ENCODE data around the gene ACOX2. TPM values are rescaled to one million over a fixed set of nuclear protein-coding genes. Genes with fewer than 3 reads are reported as not detected.

ACOX2 gene
- total and polyA plus RNA-seq, 2 donors (not counting 3 experiments of a cell fraction or from before 2014, with no cell fraction given), result 1.5 to 10.5 TPM

DNA sequence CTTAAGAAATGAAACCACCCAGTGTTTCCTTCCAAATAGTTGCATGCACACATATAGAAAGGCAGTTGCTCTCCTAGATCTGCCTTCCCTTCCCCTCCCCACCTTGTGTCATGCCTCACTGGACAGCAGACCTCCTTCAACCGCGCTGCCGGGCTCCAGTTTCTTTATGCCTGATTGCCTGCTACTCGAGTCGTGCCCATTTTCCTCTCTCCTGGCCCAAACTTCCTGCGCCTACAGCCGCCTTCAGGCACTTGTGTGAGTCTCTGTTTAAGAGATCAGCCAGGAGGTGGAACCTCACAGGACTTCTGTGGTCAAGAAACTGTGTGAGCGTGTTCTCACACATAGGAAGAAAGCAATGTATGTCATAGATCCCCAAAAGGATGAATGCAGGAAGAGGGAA is 49.0 kb upstream of the ACOX2 start:
- BruUV-seq (replicated peaks), result no TSS peak

DNA sequence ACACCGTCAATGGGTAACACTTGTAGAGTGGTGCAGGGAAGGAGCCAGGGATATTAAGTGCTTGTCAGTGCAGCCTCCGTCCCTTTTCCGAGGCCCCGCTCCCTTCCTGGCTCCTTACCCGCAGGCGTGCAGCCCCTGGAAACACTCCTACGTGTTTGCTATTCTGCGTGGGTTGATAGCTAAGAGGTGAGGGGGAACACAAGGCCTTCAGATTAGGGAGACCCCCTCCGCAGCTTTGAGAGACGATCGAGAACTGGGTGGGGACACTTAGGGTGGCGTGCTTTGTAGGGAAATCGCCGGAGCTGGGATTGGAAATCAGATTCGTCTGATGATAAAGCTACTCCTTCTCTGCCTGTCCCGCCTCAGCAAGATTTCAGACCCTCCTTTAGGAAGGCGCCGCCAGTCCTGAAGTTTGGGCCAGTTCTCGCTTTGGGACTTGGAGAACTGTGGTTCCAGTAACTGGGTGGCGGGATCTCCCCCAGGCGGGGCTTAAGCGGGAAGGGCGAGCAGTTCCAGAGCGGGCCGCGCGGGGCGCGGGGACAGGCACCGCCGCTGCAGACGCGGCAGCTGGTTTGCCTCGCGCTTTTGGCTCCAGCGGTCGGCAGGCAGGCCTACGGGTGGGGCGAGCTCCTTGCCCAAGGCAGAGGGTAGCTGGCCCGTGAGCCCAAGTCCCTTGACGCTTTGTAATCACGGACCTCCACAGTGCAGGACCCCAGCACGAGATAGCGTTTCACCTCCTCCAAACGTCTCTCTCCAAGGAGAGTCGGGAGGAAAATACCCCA is 48.2 kb upstream of the ACOX2 start:
- TF ChIP-seq GATA2 (IDR thresholded peaks at IDR 0.05; ENCODE audit: insufficient read depth, insufficient read length, low read depth, low read length) (peak; percentile 21), POLR2AphosphoS5 (IDR thresholded peaks at IDR 0.05; ENCODE audit: insufficient read depth, low read depth, low read length) (no peak), POLR2A (IDR thresholded peaks at IDR 0.05; ENCODE audit: low read depth, low read length) (no peak), EZH2 (IDR thresholded peaks at IDR 0.05; ENCODE audit: borderline replicate concordance, low read depth, low read length, severe bottlenecking) (peak; percentile 60), JUN (IDR thresholded peaks at IDR 0.05; ENCODE audit: borderline replicate concordance, insufficient read depth, insufficient read length, low read depth) (no peak), FOS (IDR thresholded peaks at IDR 0.05; ENCODE audit: borderline replicate concordance, insufficient read depth, low read length) (no peak), CTCF (IDR thresholded peaks at IDR 0.05; ENCODE audit: extremely low read depth in 1 of 2, insufficient read depth in 1 of 2, low read depth in 1 of 2, low read length in 2 of 2) (peak; percentile 74 to 87), MAX (IDR thresholded peaks at IDR 0.05; ENCODE audit: insufficient read depth, insufficient read length) (no peak)
- H3K4me3 ChIP-seq (replicated peaks in 1 of 3; ENCODE audit: insufficient read depth in 1 of 3, low read depth in 1 of 3, low read length in 3 of 3), result peak overlapping the region; percentile 40 to 65 (median 51)
- no peaks in the 10 kb centered on the region for H3K9me3 ChIP-seq (replicated peaks; ENCODE audit: control insufficient read depth, insufficient read depth, low read length)
- peaks cover 20 to 26% of the 10 kb centered on the region in 2 experiments for H3K27me3 ChIP-seq (ENCODE audit: control insufficient read depth in 2 of 2, insufficient read depth in 2 of 2, low read length in 2 of 2)
- intact Hi-C loops (cut with micrococcal nuclease), result loop anchor here (1.0 kb wide), 1 partner anchor 8 kb away; the partner anchor contains the start of gene FAM107A
- peak overlapping the region; percentile 88 for H2AFZ ChIP-seq (ENCODE audit: low read depth, low read length)
- H3K4me1 ChIP-seq (ENCODE audit: control insufficient read depth, extremely low read depth, insufficient read depth, low read length), result peaks cover 5% of the 10 kb centered on the region
- H3K9ac ChIP-seq (replicated peaks; ENCODE audit: extremely low read depth, insufficient read depth, low read length), result peak overlapping the region; percentile 54
- DNase-seq (ENCODE audit: low read depth, low spot score), result peak; percentile 67
- H3K36me3 ChIP-seq (ENCODE audit: control insufficient read depth in 2 of 2, extremely low read depth in 1 of 2, insufficient read depth in 2 of 2, low read length in 2 of 2), result no peaks in the 10 kb centered on the region
- H3K79me2 ChIP-seq (ENCODE audit: control insufficient read depth, insufficient read depth, low read length), result no peaks in the 10 kb centered on the region
- no peak overlapping the region for H3K27ac ChIP-seq (ENCODE audit: insufficient read depth, low read depth, low read length)
- dilution Hi-C loops (cut with MboI; ENCODE audit: extremely low pct_ligation_motif_present, low sequenced_read_pairs), result no loop called here
- ChIA-PET CTCF (interaction anchor here (0.7 to 2.8 kb wide), 14 partner anchors 9 to 55 kb away, joined by 3 to 28 read pairs (median 6); no protein-coding TSS in a partner anchor), POLR2A (no interaction called here)
- BruUV-seq (replicated peaks), result no TSS peak
- no peaks in the 10 kb centered on the region for H3K9me1 ChIP-seq (replicated peaks; ENCODE audit: control insufficient read depth, extremely low read depth, insufficient read depth, low read length)
- no peaks in the 10 kb centered on the region for H4K20me1 ChIP-seq (replicated peaks; ENCODE audit: control insufficient read depth, extremely low read depth, insufficient read depth, low read length)
- FAIRE-seq, result peak; percentile 80
- peak overlapping the region; percentile 89 for H3K4me2 ChIP-seq (ENCODE audit: insufficient read depth, low read length)

More for the DNA sequence above, 49.0 kb upstream of the ACOX2 start:
- peaks cover 21 to 26% of the 10 kb centered on the region in 2 experiments for H3K27me3 ChIP-seq (ENCODE audit: control insufficient read depth in 2 of 2, insufficient read depth in 2 of 2, low read length in 2 of 2)
- dilution Hi-C loops (cut with MboI; ENCODE audit: extremely low pct_ligation_motif_present, low sequenced_read_pairs), result no loop called here
- intact Hi-C loops (cut with micrococcal nuclease), result loop anchor here (1.0 kb wide), 1 partner anchor 9 kb away; the partner anchor contains the start of gene FAM107A
- peaks cover 5% of the 10 kb centered on the region for H3K4me1 ChIP-seq (ENCODE audit: control insufficient read depth, extremely low read depth, insufficient read depth, low read length)
- no peaks in the 10 kb centered on the region for H3K9me3 ChIP-seq (replicated peaks; ENCODE audit: control insufficient read depth, insufficient read depth, low read length)
- FAIRE-seq (no peak), DNase-seq (ENCODE audit: low read depth, low spot score) (no peak)
- no peaks in the 10 kb centered on the region for H3K36me3 ChIP-seq (ENCODE audit: control insufficient read depth in 2 of 2, extremely low read depth in 1 of 2, insufficient read depth in 2 of 2, low read length in 2 of 2)
- no peaks in the 10 kb centered on the region for H3K9me1 ChIP-seq (replicated peaks; ENCODE audit: control insufficient read depth, extremely low read depth, insufficient read depth, low read length)
- TF ChIP-seq JUN (IDR thresholded peaks at IDR 0.05; ENCODE audit: borderline replicate concordance, insufficient read depth, insufficient read length, low read depth), result no peak
- no peak for TF ChIP-seq GATA2 (IDR thresholded peaks at IDR 0.05; ENCODE audit: insufficient read depth, insufficient read length, low read depth, low read length)
- TF ChIP-seq EZH2 (IDR thresholded peaks at IDR 0.05; ENCODE audit: borderline replicate concordance, low read depth, low read length, severe bottlenecking), result peak; percentile 74
- peak overlapping the region; percentile 89 for H3K4me2 ChIP-seq (ENCODE audit: insufficient read depth, low read length)
- no peaks in the 10 kb centered on the region for H4K20me1 ChIP-seq (replicated peaks; ENCODE audit: control insufficient read depth, extremely low read depth, insufficient read depth, low read length)
- no peak overlapping the region for H3K4me3 ChIP-seq (replicated peaks in 1 of 3; ENCODE audit: insufficient read depth in 1 of 3, low read depth in 1 of 3, low read length in 3 of 3)
- H3K79me2 ChIP-seq (ENCODE audit: control insufficient read depth, insufficient read depth, low read length), result no peaks in the 10 kb centered on the region
- ChIA-PET CTCF (interaction anchor here (0.7 to 2.8 kb wide), 12 partner anchors 10 to 54 kb away, joined by 3 to 28 read pairs (median 6); no protein-coding TSS in a partner anchor), POLR2A (no interaction called here)
- H2AFZ ChIP-seq (ENCODE audit: low read depth, low read length), result no peak overlapping the region
- no peak overlapping the region for H3K9ac ChIP-seq (replicated peaks; ENCODE audit: extremely low read depth, insufficient read depth, low read length)
- no peak overlapping the region for H3K27ac ChIP-seq (ENCODE audit: insufficient read depth, low read depth, low read length)
